ENCODE data around the gene ABCD3.

The ABCD3 gene

DNA sequence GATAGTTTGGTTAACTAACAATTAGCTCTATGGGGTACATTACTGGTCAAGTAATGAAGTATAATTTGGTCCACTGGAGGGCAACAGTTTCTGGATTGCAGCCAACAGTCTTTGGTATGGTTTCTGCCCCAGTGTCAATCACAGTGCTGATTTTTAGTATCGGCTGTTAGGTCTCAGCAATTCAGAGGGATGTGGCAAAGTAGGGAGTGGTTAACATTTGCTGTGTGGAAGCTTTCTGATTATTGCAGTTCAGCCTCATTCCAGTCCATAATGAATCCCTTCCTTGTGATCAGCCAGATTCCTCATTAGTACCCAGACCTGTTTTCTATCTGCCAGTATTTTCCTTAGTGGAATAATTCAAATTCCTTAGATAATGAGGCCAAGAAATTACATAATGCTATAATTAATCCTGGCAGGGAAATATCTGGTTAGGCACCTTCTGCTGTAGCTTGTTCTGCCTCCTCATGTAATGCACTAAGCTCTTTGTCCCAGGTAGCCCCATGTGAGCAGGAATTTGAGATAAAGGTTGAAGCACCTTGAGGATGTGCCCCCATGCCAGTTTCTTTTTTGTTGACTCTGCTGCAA, 109.3 kb downstream of the ABCD3 start:
- ATAC-seq: no peak
- no peak for DNase-seq

DNA sequence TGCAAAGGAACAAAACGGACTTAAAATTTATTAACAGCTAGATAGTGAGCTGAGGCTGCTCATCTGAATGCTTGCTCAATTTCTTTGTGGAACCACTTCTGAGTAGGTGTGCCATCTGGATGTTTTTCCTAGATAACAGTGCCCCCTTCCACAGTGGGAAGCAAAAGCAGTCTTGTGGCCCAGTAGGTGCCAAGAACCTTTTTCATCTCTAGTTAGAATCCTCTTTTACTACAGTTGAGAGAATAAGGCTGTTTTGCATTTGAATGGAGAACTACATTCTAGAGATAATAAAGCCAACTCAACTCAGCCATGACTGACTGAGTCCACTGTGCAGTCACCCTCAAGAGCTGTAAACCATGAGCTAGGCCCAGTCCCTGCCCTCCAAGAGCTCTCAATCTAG, 110.1 kb downstream of the ABCD3 start:
- DNase-seq (no peak), ATAC-seq (no peak)

DNA sequence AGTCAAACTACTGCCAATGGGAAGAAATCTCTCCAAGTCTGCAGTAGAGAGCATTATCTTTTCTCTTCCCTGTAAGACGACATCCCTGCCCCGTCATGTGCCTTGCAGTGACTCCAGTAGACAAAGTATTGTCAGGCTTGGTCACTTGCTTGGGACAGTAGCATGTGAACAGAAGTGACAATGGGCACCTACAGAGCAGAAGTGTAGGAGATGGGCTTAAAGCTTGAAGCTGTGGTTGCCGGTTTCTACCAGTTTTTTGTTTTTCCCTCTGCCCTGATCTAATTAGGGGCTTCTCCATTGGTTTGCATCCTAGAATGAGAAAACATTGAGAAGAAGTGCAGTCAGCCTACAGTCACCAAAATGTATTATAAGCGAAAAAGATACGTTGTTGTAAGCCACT, 110.6 kb downstream of the ABCD3 start:
- ATAC-seq: no peak
- DNase-seq: no peak

DNA sequence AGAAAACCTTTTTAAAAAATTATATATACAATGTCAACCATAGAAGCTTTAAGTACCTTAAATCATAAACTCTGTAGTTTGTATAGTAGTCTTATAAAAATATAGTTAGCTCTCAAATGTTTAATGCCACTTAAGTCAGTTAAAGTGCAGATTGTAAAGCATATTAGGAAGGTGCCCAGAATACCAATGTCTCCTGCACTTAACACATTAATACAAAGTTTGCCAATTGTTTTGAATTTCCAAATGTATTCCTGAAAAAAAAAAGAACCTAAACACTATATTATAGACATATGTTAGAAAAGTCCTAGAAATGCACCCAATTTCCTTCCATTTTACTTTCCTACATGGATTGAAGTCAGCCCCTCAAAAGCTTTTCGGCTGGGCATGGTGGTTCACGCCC, 111.2 kb downstream of the ABCD3 start:
- no peak for ATAC-seq
- DNase-seq: no peak

DNA sequence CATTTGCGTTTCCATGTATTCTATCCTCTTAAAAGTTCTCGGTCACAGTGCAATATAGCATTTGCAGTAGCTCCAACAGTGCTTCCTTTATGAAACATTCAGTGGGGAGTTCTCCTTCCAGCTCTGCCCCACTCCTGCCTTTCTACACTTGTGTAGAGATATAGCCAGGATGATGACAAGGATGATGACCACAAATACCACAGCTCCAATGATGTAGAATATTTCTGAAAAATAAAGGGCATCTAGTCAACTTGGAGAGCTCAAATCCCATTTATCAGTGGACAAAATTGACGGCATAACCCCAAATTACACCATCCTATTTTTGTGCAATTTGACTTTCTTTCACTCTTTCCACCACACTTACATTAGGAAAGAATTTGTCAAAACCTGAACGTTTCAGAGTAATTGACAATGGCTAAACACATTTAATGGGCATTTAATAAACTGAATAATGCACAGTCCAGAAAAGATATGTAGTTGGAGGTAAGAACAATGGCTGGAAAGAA, 112.2 kb downstream of the ABCD3 start:
- no peak for ATAC-seq
- DNase-seq: no peak

DNA sequence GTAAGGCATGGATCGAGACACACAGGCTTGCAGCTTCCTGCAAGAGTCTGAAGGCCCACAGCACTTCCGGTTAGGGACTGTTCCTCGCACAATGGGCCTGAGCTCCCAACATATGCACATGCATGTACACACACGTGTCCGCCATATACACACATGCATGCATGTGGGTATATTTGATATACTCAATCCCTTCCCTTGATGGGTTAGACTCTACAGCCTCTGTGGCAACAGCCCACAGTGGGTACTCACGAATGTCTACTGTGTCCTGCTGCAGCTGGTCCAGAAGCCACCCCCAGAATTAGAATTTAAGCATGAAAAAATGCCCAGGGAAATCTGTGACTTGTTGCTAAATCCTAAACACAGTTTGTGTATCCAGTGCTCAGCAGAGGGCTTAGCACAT, 113.5 kb downstream of the ABCD3 start:
- ATAC-seq: no peak
- DNase-seq: no peak

DNA sequence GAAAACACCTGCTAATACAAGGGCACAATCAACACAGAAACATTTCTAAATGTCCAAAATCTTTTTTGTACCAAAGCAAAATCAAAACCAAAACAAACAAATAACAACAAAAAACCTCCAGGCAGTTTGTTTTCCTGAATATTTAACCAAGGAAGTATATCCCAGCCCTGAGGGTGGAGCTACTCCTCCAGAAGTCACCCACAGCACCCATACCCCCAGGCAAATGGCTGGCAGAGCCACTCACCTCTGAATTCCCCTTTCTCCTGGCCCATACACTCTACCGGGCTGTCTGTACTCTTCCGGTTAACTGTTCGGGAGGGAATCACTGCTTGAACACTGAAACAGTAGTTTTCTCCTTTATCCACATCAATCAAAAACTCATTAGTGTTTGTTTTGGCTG, 113.9 kb downstream of the ABCD3 start:
- DNase-seq: no peak
- ATAC-seq: no peak

DNA sequence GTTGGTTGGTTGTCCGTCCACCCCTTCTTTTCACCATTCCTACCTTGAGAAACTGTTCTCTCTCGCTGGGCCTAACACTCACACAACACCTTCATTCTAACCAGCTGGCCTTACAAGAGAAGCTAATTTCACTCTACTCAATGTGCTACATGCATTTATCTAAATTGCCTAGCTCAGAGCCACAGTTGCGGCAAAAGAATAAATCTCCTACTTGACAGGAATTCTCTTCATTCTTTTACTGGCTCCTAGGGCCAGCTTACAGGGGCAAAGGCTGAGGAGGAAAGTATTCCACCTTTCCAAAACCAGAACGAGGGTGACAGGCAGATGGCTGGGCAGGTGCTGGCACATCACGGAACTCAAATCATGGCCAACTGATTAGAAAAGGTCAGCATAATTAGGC, 116.9 kb downstream of the ABCD3 start:
- DNase-seq (no peak), ATAC-seq (no peak)

DNA sequence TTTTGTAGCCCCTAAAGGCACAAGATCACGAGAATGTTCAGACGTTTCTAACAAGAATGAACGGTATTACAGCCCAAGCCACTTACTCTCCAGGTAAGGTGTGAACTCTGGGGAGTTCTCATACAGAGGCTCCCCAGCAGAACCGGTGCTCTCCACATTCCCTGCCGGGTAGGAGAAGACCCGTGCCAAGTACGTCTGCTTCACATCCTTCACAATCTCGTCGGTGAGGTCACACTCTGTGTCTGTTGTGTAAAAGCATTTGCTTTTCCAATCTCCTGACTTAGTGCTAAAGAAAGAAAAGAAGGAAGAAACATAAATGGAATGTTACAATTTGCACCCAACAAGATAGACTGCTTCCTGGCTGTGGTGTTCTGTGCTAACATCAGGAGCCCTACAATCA, 117.7 kb downstream of the ABCD3 start:
- ATAC-seq (no peak), DNase-seq (no peak)

DNA sequence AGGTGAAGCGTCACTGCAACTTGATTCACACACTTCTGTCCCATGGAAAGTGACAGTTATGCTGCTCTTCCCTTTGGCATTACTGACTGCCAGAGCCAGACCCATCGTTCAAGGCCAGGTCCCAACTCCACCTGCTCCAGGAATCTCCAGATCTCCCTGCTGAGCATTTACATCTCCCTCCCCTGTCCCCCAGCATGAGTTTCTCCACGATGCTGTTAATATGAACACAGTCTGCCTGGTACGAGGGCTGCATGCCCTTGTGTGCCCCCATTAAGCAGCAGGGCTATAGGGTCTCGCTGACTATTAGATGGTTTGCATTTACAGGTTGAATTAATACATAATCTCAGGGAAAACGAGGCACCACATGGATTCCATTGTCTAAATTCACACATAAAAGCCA, 119.1 kb downstream of the ABCD3 start:
- DNase-seq (no peak), ATAC-seq (no peak)

DNA sequence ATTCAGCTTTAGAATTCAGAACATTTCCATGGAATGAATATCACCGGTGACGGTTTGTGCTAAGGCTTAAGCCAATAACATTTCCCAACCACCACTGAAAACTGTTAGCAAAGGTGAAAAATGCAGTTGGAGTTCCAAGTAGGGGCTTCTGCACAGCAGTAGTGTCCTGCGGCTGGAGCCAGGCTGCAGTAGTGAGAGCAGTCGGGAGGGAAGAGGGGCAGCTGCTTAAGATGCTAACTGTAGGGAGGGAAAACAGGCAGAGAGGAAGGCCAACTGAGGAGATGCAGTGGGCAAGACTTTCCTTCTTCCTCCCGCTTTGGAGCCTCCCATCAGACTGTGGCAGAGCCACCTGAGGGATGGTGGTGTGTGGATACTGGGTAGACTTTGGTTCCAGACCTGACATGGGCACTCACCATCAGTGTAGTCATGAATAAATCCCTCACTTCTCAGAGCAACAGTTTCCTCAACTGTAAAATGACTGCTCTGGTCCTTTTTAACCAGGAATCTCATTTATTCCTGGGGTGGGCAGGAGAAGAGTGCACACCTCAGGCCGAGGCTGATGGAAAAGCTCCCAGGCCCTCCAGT, 120.1 kb downstream of the ABCD3 start:
- DNase-seq (no peak), ATAC-seq (no peak)

DNA sequence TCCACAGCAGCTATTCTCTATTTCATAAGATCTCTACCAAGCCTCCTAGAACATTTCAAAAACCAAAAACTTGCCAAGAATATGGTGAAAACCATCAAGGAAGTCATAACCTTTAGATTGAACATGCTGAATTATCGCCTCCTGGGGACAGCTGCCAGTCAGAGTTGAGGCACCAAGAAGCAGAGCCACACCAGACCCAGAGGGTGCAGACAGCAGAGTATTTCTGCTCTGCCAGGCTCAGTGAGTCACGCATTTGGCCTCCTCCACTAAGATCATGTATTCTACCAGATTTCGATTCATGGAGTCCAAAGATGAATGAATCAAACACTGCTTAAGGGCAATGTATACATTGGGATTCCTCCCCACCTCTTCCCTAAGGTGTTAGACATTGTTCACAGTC, 121.3 kb downstream of the ABCD3 start:
- DNase-seq: no peak
- ATAC-seq: no peak

DNA sequence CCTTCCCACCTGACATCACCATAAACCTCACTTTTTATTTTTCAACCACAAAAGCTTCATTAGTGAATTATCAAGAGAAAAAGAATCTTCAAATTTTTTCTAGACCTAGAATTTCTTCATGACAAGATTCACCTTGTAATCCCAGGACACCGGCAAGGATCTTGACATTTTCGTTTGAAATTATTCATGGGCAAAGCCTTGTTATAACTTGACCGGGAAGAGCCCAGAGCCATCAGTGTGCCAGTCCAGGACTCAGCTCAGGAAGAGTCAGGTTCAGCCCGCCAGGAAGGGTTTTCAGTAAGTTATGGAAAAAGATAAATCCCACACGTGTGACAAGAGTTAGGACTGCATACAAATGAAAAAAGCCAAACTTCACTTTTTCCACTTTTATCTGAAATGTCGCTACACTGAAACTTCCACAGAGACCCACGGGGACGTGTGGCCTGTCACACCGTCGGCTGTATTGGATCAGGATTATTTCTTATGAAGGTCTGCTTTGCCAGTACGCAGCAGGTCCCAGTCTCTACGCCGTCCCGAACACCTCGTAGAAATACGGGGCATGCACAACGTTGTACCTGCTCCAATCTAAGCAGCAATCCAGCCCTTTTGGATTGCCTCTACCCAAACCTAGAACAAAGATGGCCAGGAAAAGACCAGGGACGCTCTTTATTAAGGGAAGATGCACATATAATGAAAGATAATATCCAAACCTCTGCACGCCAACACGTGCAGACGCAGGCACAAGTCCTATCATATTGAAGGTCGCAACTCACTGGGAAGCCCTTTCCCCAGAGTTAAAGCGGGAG, 122.5 kb downstream of the ABCD3 start:
- ATAC-seq (no peak), DNase-seq (no peak)

DNA sequence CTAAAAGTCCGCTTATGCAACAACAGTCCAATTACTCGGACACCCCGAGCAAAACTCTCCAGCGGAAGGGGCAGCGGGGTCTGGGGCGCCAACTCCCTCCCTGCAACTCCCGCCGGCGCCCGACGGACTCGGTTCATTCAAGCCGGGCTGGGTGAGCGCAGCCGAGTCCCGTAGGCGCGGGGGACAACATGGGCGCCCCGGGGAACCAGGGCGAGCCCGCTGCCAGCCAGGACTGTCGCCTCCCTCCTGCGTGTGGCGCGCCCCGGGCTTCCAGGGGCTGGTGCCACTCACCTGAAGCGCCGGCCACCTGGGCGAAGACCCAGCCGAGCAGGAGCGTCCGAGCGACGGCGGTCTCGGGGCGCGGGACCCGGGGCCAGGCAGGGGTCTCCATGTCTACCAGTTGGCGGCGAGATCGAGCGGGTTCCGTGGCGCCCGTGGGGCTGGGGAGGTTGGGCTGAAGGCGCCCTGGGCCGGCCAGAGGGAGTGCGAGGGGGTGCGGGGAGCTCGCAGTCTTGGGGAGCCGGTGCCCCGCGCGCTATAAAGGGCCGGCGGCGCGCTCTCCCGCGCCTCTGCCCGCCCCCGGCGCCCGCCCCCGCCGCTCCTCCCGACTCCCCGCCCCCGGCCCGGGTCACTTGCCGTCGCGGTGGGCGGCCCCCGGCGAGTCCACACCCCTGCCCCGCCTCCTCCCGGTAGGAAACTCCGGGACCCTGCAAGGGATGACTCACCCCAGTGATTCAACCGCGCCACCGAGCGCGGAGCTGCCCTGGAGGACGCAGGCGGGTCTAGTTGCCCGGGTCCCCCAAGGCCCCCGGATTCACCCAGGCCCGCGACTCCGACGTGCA, 123.3 kb downstream of the ABCD3 start, which contains the start of gene F3:
Gene F3, minus strand, starts transcription at position 514 of the 842 bp plus-strand sequence. Its CDS starts 123 bp downstream, at position 391.
- ATAC-seq (peak; percentile 97), DNase-seq (peak; percentile 87)

DNA sequence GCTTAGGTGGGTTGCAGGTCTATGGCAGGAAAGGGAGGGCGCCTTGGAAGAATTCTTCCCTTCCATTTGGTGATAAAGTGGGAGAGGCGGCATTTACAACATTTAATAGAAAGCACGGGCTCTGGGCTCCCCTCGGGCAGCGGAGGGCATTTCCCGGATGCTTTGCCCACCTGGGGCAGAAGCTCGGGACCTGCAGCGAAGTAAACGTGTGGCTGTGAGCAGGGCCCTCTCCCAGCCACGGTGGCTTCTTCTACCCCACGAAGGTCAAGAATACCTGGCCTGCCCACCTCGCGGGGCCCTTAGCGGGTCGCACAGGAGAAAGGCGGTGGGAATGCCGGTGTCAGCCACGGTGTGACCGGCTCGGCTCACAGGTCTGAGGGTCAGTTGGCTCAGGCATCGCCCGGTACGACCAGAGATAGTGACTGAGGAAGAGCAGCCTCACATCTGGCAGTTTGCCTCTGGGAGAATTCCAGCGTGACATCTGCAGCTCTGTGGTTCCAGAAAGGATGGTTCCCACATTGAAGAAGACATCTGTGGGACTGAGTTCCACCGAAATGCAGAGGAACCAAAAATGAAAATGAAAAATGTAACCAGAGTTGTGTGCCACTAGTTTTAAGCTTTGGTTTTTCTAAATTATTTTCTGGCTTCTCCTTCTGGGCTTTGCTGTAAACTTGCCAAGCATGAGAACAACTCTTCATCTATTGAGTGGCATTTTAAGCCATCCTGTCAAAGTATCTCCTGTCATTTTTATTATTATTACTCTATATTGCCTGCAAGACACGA, 124.1 kb downstream of the ABCD3 start:
- ATAC-seq (peak; percentile 17), DNase-seq (no peak)

DNA sequence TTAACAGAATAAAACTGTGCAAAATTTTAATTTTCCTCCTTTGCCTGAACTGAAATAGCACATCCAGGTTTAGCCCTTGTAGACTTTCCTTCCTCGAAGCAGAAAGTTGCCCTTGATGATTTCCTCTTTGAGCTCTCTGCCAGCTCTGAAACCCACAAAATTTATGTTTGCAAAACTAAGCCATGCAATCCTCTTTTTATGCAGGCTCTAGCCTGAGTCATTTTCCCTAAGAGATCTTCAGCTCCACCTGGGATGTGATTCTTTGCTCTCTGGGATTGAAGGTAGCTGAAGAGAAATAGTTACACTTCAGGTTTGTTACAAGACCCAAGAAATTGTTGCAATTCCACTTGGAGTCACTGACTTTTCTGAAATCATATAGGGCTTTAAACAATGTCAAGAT, 124.8 kb downstream of the ABCD3 start:
- no peak for ATAC-seq
- no peak for DNase-seq

DNA sequence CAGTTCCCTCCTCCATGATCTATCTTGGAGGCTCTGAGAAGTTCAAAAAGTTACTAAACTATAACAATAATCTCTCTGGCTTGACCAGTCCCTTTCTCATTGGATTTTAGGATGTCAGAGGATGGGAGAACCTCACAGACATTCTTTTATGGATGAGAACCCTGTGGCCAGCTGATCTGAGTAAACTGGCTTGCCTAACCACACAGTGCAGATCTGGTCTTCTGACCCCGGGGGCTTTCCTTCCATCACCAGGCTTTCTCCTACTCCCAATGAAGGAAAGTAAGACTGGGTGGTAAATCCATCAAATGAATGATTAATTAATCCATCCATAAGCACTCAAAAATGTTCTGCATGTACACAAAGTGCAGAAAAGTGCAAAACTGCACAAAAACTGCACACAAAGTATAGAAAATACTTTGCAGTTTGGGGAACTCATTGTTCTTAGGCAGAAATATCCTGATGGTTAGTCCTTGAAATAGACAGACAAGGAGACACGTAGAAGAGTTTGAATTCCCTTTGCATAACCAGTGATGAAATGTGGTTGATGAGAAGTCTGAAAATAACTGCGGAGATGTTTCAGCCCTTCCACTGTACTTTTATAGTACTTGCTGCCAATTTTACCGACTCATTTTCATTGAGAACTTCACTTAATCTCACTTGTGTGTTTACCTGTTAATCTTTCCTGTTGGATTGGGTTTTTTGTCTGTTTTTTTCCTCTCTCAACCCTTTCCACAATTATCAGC, 125.9 kb downstream of the ABCD3 start:
- ATAC-seq: no peak
- DNase-seq: no peak

DNA sequence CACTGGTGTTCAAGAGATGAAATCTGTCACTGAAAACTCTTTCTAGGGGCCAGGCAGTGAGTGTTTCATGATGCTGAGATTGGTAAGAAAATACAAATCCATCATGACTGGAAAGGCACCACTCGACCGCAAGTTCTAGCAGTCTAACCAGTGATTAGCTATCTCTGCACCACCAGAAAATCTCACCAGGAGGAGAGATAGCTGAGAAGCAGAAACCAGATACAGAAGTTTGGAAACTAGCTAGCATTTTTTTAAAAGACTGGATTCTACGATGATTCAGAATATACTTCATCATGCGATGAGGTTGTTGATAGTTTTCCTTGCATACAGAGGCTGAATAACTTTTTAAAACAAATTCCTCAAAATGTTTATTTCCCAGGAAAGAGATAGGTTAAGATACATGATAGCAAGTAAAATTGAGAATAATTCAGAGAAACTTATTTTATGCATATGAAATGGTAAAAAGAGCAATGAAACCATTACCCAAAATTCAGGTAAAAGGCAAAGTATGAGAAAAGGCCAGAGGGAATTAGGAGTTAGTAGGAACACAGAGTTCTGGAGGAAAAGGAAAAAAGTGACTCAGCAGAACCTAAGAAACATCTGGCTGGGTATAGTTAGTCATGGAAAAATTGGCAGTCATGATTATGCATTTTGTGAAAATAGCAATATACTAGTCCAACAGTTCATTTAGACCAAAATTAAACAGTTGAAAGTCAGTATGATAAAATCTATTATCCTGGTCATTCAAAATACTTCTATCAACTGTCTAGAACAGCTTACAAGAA, 126.7 kb downstream of the ABCD3 start:
- no peak for DNase-seq
- no peak for ATAC-seq

DNA sequence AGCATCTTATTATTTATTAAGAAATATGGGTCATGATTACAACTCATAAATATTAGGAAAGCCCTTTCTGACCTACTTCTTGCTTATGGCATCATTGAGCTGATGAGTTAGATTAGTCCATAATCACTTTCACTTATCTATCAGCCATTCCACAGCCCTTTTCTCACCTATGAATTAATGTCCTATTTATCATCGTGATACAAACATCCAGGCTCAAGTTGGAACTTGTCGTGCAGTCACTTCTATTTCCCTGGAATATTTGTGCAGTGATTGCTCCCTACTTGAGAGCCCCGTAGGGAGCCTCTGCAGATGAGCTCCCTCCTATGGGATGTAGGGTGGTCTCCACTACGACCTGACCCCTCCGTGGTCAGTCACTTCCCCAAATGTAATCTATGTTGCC, 131.5 kb downstream of the ABCD3 start:
- no peak for DNase-seq
- no peak for ATAC-seq

DNA sequence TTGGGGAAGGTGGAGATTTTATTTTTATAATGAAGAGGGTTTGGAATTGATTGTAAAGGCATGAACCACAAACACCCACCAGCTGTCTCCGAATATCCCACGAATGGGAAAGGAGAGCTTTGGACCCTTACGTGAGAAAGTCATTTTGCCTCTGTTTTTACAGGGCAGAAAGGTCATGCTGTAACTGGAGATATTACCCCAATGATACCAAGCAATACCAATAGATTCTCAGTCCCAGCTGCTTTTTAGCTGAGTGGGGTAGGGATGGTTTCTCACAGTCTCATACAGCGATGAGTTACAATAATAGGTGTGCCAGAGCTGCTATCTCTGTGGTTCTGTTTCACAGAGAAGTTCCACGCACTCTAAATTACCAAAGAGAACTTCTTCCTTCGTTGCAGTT, 132.2 kb downstream of the ABCD3 start:
- no peak for ATAC-seq
- DNase-seq: no peak

All from stimulated activated naive CD8-positive, alpha-beta T cell treated with anti-CD3 and anti-CD28 coated beads, Interleukin-15, Interleukin-2, amounts not matched to agents 100 U/mL and 50 U/mL, for 24 hours (primary cell).